T-cell (primary cell): ENCODE data around the gene GINM1. TPM values are rescaled to one million over a fixed set of nuclear protein-coding genes. Genes with fewer than 3 reads are reported as not detected.

Source experiments
- ATAC-seq, 4 experiments: fragments of 200-7000 bp in 3 of 4; fragments of 150-1000 bp in 1 of 4; cut with Tn5 transposase; replicated peaks in 1 of 4; 1 replicate in 3 of 4; 2 replicates in 1 of 4; pipeline ENCODE4 v1.10.0; 2021; ENCODE audit warnings: moderate library complexity in 3 of 4, mild to moderate bottlenecking in 2 of 4, moderate number of reproducible peaks in 1 of 4
- CTCF ChIA-PET, 2 donors: fragments of 300-600 bp; sonication (Branson Sonifier 250); formaldehyde crosslinking; loops; one replicate each; lab custom pipeline; 2022; ENCODE audit warnings: antibody characterized with exemption in 2 of 2; lab: Charles Lee
- POLR2A ChIA-PET, 2 donors: fragments of 300-600 bp; sonication (Branson Sonifier 250); formaldehyde crosslinking; loops; one replicate each; lab custom pipeline; 2022; ENCODE audit warnings: antibody characterized with exemption in 2 of 2; lab: Charles Lee
- DNase-seq, 35 experiments: peaks; one replicate each; pipeline versions ENCODE4 v3.0.0 to v3.0.0-alpha.2; 2013 to 2023
- H3K27ac ChIP-seq: one replicate; pipeline ENCODE4 v1.5.1; 2013; ENCODE audit warnings: low read length
- H3K27me3 ChIP-seq, 2 experiments: replicated peaks in 1 of 2; 1 replicate in 1 of 2; 2 replicates in 1 of 2; pipeline versions ENCODE4 v1.6.1 to v1.7.0; 2013; ENCODE audit warnings: low read length in 1 of 2, mixed read lengths in 1 of 2; ENCODE audit not compliant: control insufficient read depth in 2 of 2, insufficient read depth in 2 of 2; ENCODE audit errors: extremely low read depth in 1 of 2
- H3K36me3 ChIP-seq, 2 donors: 1 replicate in 1 of 2; 2 replicates in 1 of 2; pipeline versions ENCODE4 v1.6.1 to v1.7.0; 2013; ENCODE audit warnings: low read length in 1 of 2; ENCODE audit not compliant: control insufficient read depth in 2 of 2, insufficient read depth in 1 of 2; ENCODE audit errors: extremely low read depth in 1 of 2
- H3K4me1 ChIP-seq, 2 experiments: 1 replicate in 1 of 2; 2 replicates in 1 of 2; pipeline versions ENCODE4 v1.6.1 to v1.7.0; 2013; ENCODE audit warnings: low read length in 2 of 2, mixed read lengths in 1 of 2; ENCODE audit not compliant: insufficient read depth in 2 of 2, control insufficient read depth in 1 of 2; ENCODE audit errors: extremely low read depth in 1 of 2
- H3K4me3 ChIP-seq, 2 donors: 1 replicate in 1 of 2; 2 replicates in 1 of 2; pipeline versions ENCODE4 v1.5.1 to v1.7.0; 2013; ENCODE audit warnings: mild to moderate bottlenecking in 2 of 2, low read length in 1 of 2, moderate library complexity in 1 of 2; ENCODE audit not compliant: control insufficient read depth in 1 of 2; ENCODE audit errors: extremely low read depth in 1 of 2
- H3K9me3 ChIP-seq: 2 replicates; pipeline ENCODE4 v1.7.0; 2013
- H3K27ac Mint-ChIP-seq, 2 donors: one replicate each; pipeline ENCODE4 v1.8.0; 2020 to 2021; ENCODE audit warnings: mild to moderate bottlenecking in 2 of 2, mixed read lengths in 2 of 2
- H3K27me3 Mint-ChIP-seq, 2 donors: one replicate each; pipeline ENCODE4 v1.8.0; 2021 to 2022; ENCODE audit warnings: mixed read lengths in 2 of 2
- H3K36me3 Mint-ChIP-seq: one replicate; pipeline ENCODE4 v1.8.0; 2021; ENCODE audit warnings: mixed read lengths
- H3K4me1 Mint-ChIP-seq, 3 donors: one replicate each; pipeline ENCODE4 v1.8.0; 2020 to 2022; ENCODE audit warnings: mixed read lengths in 3 of 3, mild to moderate bottlenecking in 1 of 3
- H3K4me3 Mint-ChIP-seq, 3 donors: one replicate each; pipeline ENCODE4 v1.8.0; 2020 to 2022; ENCODE audit warnings: mild to moderate bottlenecking in 3 of 3, mixed read lengths in 3 of 3, moderate library complexity in 3 of 3
- H3K9me3 Mint-ChIP-seq, 3 donors: one replicate each; pipeline ENCODE4 v1.8.0; 2020 to 2022; ENCODE audit warnings: mixed read lengths in 3 of 3
- WGBS: methylation state at CpG from one replicate; pipeline ENCODE4 v1.1.5; 2013; ENCODE audit warnings: missing lambda C conversion rate; ENCODE audit not compliant: insufficient coverage; 5-methylcytosine and 5-hydroxymethylcytosine counted together
- total RNA-seq, 35 experiments: library from RNA in 6 of 35; stranded (reverse) in 6 of 35; fragments of 120-200 nt in 1 of 35; gene quantifications; one replicate each; pipeline versions ENCODE4 v1.2.1 to v1.2.4 and lab custom pipeline; 2013 to 2026

GINM1 gene
- total RNA-seq, 5 donors from 2014 or later (not counting 1 experiment from before 2014, with no cell fraction given), result 15.4 to 24.5 (median 15.7) TPM

DNA sequence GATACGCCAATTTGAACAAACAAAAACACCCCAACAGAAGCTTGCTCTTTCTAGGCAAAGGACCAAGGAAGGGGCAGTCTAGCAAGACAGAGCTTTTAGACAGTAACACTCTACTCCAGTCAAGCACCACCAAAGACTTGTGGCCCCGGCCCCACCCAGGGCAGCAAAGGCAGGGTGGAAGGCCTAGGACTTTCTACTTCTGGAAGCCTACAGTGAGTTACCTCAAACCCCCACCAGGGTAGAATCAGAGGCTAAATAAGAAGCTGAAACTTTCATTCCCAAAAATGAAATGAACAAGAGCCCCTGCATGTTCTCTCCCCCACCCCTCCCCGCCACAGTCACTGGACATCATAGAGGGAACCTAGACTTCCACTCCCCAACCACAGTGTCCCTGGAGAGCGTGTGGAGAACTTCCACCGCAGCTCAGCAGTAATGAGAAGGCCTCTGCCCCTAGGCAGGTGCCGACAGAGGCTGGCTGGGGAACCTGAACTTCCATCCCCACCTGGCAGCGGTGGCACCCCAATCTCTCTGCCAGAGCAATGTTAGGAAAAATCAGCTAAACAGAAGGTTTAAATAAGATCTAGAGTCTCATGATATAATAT lies 42.3 kb downstream of the GINM1 start:
- Histone ChIP-seq H3K27me3 (no peaks in the 10 kb centered on the region), H3K4me1 (peaks cover 2 to 8% of the 10 kb centered on the region in 2 experiments), H3K27ac (no peak overlapping the region), H3K36me3 (peaks cover 0 to 8% of the 10 kb centered on the region in 2 donors), H3K9me3 (no peaks in the 10 kb centered on the region), H3K4me3 (no peak overlapping the region)
- POLR2A ChIA-PET, result interaction anchor here in 1 of 2 donors (0.6 kb wide), 1 partner anchor 11 kb away, joined by 5 read pairs; no protein-coding TSS in a partner anchor
- H3K36me3 Mint-ChIP-seq, result peaks cover 28% of the 10 kb centered on the region
- peak overlapping the region in 1 of 3 donors; percentile 63 for H3K4me3 Mint-ChIP-seq
- CTCF ChIA-PET, result no interaction called here
- WGBS, result 92% methylated on average over 4 of the region's 7 CpGs
- peaks cover 0 to 5% (median 4%) of the 10 kb centered on the region in 3 donors for H3K9me3 Mint-ChIP-seq
- DNase-seq, result no peak
- H3K4me1 Mint-ChIP-seq, result peaks cover 16 to 29% (median 17%) of the 10 kb centered on the region in 3 donors
- peak overlapping the region in 1 of 2 donors; percentile 80 for H3K27ac Mint-ChIP-seq
- H3K27me3 Mint-ChIP-seq, result no peaks in the 10 kb centered on the region
- no peak for ATAC-seq

DNA sequence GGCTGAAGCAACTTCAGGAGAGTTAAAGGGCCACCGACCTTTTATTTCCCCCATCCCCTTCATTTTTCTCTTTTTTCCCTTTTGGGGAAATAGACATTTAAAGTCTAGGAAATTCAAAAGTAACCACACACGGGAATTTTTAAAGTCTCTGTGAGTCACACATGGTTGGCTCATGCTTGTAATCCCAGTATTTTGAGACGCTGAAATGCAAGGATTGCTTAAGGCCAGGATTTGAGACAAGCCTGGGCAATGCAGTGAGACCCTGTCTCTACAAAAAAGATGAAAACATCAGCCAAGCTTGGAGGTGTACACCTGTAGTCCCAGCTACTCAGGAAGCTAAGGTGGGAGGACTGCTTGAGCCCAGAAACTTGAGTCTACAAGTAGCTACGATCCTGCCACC lies 48.2 kb downstream of the GINM1 start:
- WGBS, result 90% methylated on average over 2 of the region's 4 CpGs
- ChIA-PET CTCF (interaction anchor here in 1 of 2 donors (0.7 kb wide), 1 partner anchor 75 kb away, joined by 3 read pairs; no protein-coding TSS in a partner anchor), POLR2A (no interaction called here)
- ATAC-seq (no peak), DNase-seq (no peak)
- Histone ChIP-seq H3K27me3 (no peaks in the 10 kb centered on the region), H3K4me1 (peaks cover 0 to under 1% of the 10 kb centered on the region in 2 experiments), H3K4me3 (no peak overlapping the region), H3K9me3 (peaks cover 2% of the 10 kb centered on the region), H3K27ac (no peak overlapping the region), H3K36me3 (peaks cover 0 to 14% of the 10 kb centered on the region in 2 donors)
- Mint-ChIP-seq H3K9me3 (peaks cover 0 to 5% (median 4%) of the 10 kb centered on the region in 3 donors), H3K4me3 (no peak overlapping the region), H3K4me1 (peaks cover 9 to 23% (median 13%) of the 10 kb centered on the region in 3 donors), H3K36me3 (peaks cover 53% of the 10 kb centered on the region), H3K27ac (no peak overlapping the region), H3K27me3 (no peaks in the 10 kb centered on the region)

DNA sequence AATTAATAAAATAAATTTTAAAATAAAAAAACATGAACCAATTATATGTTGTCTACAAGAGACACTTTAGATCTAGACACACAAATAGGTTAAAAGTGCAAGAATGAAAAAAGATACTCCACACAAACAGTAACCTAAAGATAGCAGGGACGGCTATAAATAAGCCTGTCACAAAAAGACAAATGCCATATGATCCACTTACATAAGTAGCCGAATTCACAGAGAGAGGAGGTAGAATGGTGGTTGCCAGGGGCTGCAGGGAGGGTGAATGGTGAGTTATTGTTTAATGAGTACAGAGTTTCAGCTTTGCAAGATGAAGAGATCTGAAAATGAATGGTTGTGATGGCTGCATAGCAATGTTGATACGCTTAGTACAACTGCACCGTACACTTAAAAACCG lies 49.6 kb downstream of the GINM1 start:
- Histone ChIP-seq H3K4me3 (no peak overlapping the region), H3K4me1 (no peaks in the 10 kb centered on the region), H3K27ac (no peak overlapping the region), H3K36me3 (peaks cover 0 to 19% of the 10 kb centered on the region in 2 donors), H3K9me3 (peaks cover 2% of the 10 kb centered on the region), H3K27me3 (no peaks in the 10 kb centered on the region)
- H3K4me3 Mint-ChIP-seq, result no peak overlapping the region
- WGBS, result no CpG with 5 or more reads among the region's 5 CpGs
- no peak overlapping the region for H3K27ac Mint-ChIP-seq
- no peaks in the 10 kb centered on the region for H3K27me3 Mint-ChIP-seq
- CTCF ChIA-PET, result interaction anchor here in 1 of 2 donors (0.5 kb wide), 1 partner anchor 212 kb away, joined by 5 read pairs; no protein-coding TSS in a partner anchor
- no peak for ATAC-seq
- H3K4me1 Mint-ChIP-seq, result peaks cover 3 to 8% (median 7%) of the 10 kb centered on the region in 3 donors
- no peak for DNase-seq
- H3K9me3 Mint-ChIP-seq, result peaks cover 0 to 5% (median 4%) of the 10 kb centered on the region in 3 donors
- H3K36me3 Mint-ChIP-seq, result peaks cover 61% of the 10 kb centered on the region
- POLR2A ChIA-PET, result interaction anchor here in 1 of 2 donors (0.7 kb wide), 1 partner anchor 54 kb away, joined by 4 read pairs; no protein-coding TSS in a partner anchor

DNA sequence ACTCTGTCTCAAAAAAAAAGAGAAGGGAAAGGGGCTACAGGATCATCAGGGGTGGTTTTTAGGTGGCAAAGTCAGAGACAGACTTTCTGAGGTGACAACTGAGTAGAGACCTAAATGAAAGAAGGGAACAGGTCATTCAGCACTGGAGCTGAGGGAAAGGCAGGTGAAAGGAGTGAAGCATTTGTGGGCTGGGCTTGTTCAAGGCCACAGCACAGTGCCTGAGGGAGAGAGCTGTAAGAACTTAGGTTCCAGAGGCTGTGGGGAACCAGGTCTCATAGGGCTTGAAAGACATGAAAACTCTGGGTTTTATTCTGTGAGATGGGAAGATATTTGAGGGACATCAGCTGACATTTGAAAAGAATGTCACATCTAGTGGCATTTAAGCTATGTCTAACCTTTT lies 61.5 kb downstream of the GINM1 start:
- no peak overlapping the region for H3K27ac ChIP-seq
- H3K4me3 ChIP-seq, result no peak overlapping the region
- H3K4me1 ChIP-seq, result no peaks in the 10 kb centered on the region
- H3K36me3 Mint-ChIP-seq, result peaks cover 41% of the 10 kb centered on the region
- CTCF ChIA-PET, result interaction anchor here in 1 of 2 donors (0.6 kb wide), 1 partner anchor 882 kb away, joined by 3 read pairs; no protein-coding TSS in a partner anchor
- no peaks in the 10 kb centered on the region for H3K9me3 ChIP-seq
- no peak overlapping the region for H3K4me3 Mint-ChIP-seq
- ATAC-seq (no peak), DNase-seq (no peak)
- no peaks in the 10 kb centered on the region for H3K27me3 Mint-ChIP-seq
- H3K36me3 ChIP-seq, result peaks cover 3 to 43% of the 10 kb centered on the region in 2 donors
- H3K9me3 Mint-ChIP-seq, result no peaks in the 10 kb centered on the region
- POLR2A ChIA-PET, result interaction anchor here (0.6 kb wide), 2 partner anchors 8 to 71 kb away, joined by 3 read pairs; no protein-coding TSS in a partner anchor
- H3K27ac Mint-ChIP-seq, result no peak overlapping the region
- peaks cover 0 to 12% (median 0%) of the 10 kb centered on the region in 3 donors for H3K4me1 Mint-ChIP-seq
- H3K27me3 ChIP-seq, result no peaks in the 10 kb centered on the region

DNA sequence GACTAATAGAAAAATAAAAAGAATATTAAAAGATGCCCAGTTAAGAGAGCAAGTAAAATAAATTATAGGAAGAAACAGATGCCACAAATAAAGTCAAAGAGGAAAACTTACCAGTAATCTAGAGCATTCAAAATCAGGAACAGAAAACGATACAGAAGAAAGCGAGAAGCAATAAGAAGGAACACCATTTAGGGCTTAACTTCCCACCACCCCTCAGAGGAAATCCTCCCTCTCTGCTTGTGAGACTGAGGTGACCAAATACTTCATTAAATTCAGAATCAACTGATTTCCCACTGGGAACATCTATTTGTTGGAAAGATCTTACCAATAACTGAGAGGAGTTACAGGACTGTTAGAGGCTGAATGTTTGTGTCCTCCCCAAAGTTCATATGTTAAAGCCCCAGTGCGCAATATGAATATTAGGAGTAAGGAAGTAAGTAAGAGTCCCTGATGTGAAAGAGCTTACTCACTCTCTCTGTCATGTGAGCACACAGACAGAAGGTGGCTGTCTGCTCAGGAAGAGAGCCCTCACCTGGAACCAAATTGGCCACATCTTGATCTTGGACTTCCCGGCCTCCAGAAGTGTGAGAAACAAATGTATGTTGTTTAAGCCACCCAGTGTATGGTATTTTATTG lies 62.8 kb downstream of the GINM1 start:
- ATAC-seq (no peak), DNase-seq (no peak)
- CTCF ChIA-PET, result no interaction called here
- no CpG with 5 or more reads among the region's 4 CpGs for WGBS
- Histone ChIP-seq H3K27ac (no peak overlapping the region), H3K9me3 (no peaks in the 10 kb centered on the region), H3K4me1 (no peaks in the 10 kb centered on the region), H3K4me3 (no peak overlapping the region), H3K36me3 (peaks cover 3 to 35% of the 10 kb centered on the region in 2 donors), H3K27me3 (no peaks in the 10 kb centered on the region)
- peak overlapping the region in 1 of 2 donors; percentile 3 for H3K27ac Mint-ChIP-seq
- no peaks in the 10 kb centered on the region for H3K27me3 Mint-ChIP-seq
- H3K4me1 Mint-ChIP-seq, result peaks cover 0 to 12% (median 0%) of the 10 kb centered on the region in 3 donors
- H3K36me3 Mint-ChIP-seq, result peaks cover 35% of the 10 kb centered on the region
- no peak overlapping the region for H3K4me3 Mint-ChIP-seq
- POLR2A ChIA-PET, result no interaction called here
- H3K9me3 Mint-ChIP-seq, result no peaks in the 10 kb centered on the region

DNA sequence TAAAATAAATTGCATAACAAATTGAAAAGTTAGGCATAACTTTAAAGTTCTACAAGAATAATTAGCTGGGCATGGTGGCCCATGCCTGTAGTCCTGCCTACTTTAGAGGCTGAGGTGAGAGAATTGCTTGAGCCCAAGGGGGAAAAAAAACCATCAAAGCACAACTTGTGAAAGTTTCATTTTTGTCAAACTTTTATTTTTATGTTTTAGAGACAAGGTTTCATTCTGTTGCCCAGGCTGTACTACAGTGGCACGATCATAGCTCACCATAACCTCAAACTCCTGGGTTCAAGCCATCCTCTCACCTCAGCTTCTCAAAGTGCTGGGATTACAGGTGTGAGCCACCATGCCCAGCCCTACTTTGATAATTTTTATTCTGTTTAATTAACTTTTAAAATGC lies 68.1 kb downstream of the GINM1 start:
- peaks cover 23% of the 10 kb centered on the region for H3K36me3 Mint-ChIP-seq

More for the DNA sequence above, 68.1 kb downstream of the GINM1 start:
- no peaks in the 10 kb centered on the region for H3K9me3 ChIP-seq
- Mint-ChIP-seq H3K27ac (no peak overlapping the region), H3K4me3 (no peak overlapping the region), H3K9me3 (no peaks in the 10 kb centered on the region), H3K27me3 (no peaks in the 10 kb centered on the region), H3K4me1 (peaks cover 0 to 5% (median 0%) of the 10 kb centered on the region in 3 donors)
- WGBS, result no CpG with 5 or more reads among the region's 1 CpG
- ChIA-PET CTCF (no interaction called here), POLR2A (interaction anchor here in 1 of 2 donors (0.6 kb wide), 1 partner anchor 29 kb away, joined by 3 read pairs; no protein-coding TSS in a partner anchor)
- H3K4me3 ChIP-seq, result no peak overlapping the region
- H3K36me3 ChIP-seq, result peaks cover 0 to 30% of the 10 kb centered on the region in 2 donors
- H3K4me1 ChIP-seq, result no peaks in the 10 kb centered on the region
- ATAC-seq (no peak), DNase-seq (no peak)
- H3K27ac ChIP-seq, result no peak overlapping the region
- no peaks in the 10 kb centered on the region for H3K27me3 ChIP-seq
